Measurements from ENCODE around the gene FRK. TPM values are rescaled to one million over a fixed set of nuclear protein-coding genes. Genes with fewer than 3 reads are reported as not detected.

FRK gene
- polyA plus RNA-seq, 3 donors: not detected

DNA sequence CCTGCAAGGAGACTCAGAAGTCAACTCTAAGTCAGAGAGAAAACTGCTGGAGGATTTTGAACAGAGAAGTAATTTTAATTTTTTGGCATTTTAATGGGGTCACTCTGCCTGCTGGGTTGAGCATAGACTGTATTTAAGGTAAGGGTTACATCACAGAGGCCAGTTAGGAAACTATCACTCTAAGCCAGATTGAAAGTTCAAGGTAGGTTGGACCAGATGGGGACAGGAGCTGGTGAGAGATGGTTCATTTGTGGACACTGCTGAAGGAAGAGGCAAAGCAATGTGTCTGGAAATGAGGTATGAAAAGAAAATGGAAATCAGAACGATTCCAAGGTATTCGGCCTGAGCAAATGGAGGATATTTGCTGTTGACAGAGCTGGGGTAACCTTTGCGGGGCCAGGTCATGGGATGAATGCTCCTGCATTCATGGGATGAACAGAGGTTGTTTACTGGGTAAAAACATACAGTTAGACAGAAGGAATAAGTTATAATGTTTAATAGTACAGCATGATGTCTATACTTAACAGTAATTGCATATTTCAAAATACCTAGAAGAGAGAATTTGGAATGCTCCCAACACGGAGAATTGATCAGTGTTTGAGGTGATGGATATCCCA lies 26.9 kb downstream of the FRK start:
- Histone ChIP-seq H2AFZ (ENCODE audit: insufficient read depth, low read depth, low read length, poor library complexity, severe bottlenecking) (no peak overlapping the region), H3K9ac (ENCODE audit: insufficient read depth, low read length, poor library complexity, severe bottlenecking) (no peak overlapping the region), H3K9me3 (replicated peaks in 1 of 2; ENCODE audit: control insufficient read depth in 1 of 2, insufficient read depth in 1 of 2, low read length in 2 of 2) (no peaks in the 10 kb centered on the region), H3K4me2 (replicated peaks; ENCODE audit: extremely low read depth, low read length, poor library complexity, severe bottlenecking) (no peak overlapping the region), H3K4me3 (replicated peaks in 1 of 3; ENCODE audit: low read depth in 2 of 3, low read length in 3 of 3) (no peak overlapping the region), H3K79me2 (ENCODE audit: insufficient read depth, low read length) (no peaks in the 10 kb centered on the region), H3K27me3 (ENCODE audit: control insufficient read depth in 2 of 2, insufficient read depth in 2 of 2, low read length in 2 of 2) (no peaks in the 10 kb centered on the region), H3K4me1 (ENCODE audit: control insufficient read depth in 1 of 2, insufficient read depth in 2 of 2, low read length in 2 of 2) (no peaks in the 10 kb centered on the region), H3K36me3 (replicated peaks in 1 of 2; ENCODE audit: control insufficient read depth in 1 of 2, insufficient read depth in 2 of 2, low read length in 2 of 2) (no peaks in the 10 kb centered on the region), H4K20me1 (ENCODE audit: insufficient read depth, low read length) (no peaks in the 10 kb centered on the region), H3K27ac (ENCODE audit: low read depth in 1 of 2, low read length in 2 of 2) (no peak overlapping the region)
- no peak for DNase-seq
- H3K27ac Mint-ChIP-seq: no peak overlapping the region
- TF ChIP-seq, protein P1, sequence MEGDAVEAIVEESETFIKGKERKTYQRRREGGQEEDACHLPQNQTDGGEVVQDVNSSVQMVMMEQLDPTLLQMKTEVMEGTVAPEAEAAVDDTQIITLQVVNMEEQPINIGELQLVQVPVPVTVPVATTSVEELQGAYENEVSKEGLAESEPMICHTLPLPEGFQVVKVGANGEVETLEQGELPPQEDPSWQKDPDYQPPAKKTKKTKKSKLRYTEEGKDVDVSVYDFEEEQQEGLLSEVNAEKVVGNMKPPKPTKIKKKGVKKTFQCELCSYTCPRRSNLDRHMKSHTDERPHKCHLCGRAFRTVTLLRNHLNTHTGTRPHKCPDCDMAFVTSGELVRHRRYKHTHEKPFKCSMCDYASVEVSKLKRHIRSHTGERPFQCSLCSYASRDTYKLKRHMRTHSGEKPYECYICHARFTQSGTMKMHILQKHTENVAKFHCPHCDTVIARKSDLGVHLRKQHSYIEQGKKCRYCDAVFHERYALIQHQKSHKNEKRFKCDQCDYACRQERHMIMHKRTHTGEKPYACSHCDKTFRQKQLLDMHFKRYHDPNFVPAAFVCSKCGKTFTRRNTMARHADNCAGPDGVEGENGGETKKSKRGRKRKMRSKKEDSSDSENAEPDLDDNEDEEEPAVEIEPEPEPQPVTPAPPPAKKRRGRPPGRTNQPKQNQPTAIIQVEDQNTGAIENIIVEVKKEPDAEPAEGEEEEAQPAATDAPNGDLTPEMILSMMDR (IDR thresholded peaks at IDR 0.05): no peak
- intact Hi-C loops (cut with micrococcal nuclease): no loop called here
- no peak overlapping the region for H3K4me3 Mint-ChIP-seq
- H3K9me3 Mint-ChIP-seq: peaks cover 0 to 2% (median 0%) of the 10 kb centered on the region in 7 donors
- no peaks in the 10 kb centered on the region for H3K4me1 Mint-ChIP-seq
- 67% methylated on average over 3 of the region's 4 CpGs for WGBS (ENCODE audit: insufficient coverage)
- no peaks in the 10 kb centered on the region for H3K36me3 Mint-ChIP-seq
- H3K27me3 Mint-ChIP-seq (ENCODE audit: low read depth in 3 of 3): peaks cover 1 to 6% (median 1%) of the 10 kb centered on the region in 3 donors

DNA sequence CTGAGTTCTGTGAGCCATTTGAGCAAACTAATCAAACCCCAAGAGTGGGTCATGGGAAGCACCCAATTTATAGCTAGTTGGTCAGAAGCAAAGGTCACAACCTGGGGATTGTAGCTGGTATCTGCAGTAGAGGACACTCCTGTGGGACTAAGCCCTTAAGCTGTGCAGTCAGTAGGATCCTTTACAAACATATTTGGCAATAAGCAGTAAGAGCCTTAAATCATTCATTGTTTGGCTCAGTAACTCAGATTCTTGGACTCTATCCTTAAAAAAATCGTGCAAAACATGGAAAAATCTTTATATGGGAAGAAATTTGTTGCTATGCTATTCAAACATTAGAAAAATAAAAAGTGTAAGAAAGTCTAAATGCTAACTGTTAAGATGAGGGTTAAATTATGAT lies 29.9 kb downstream of the FRK start:
- no peaks in the 10 kb centered on the region for H4K20me1 ChIP-seq (ENCODE audit: insufficient read depth, low read length)
- no peak overlapping the region for H3K27ac Mint-ChIP-seq
- no peaks in the 10 kb centered on the region for H3K4me1 Mint-ChIP-seq
- no peak overlapping the region for H2AFZ ChIP-seq (ENCODE audit: insufficient read depth, low read depth, low read length, poor library complexity, severe bottlenecking)
- no peak overlapping the region for H3K9ac ChIP-seq (ENCODE audit: insufficient read depth, low read length, poor library complexity, severe bottlenecking)
- H3K27ac ChIP-seq (ENCODE audit: low read depth in 1 of 2, low read length in 2 of 2): no peak overlapping the region
- H3K4me2 ChIP-seq (replicated peaks; ENCODE audit: extremely low read depth, low read length, poor library complexity, severe bottlenecking): no peak overlapping the region
- no peaks in the 10 kb centered on the region for H3K36me3 ChIP-seq (replicated peaks in 1 of 2; ENCODE audit: control insufficient read depth in 1 of 2, insufficient read depth in 2 of 2, low read length in 2 of 2)
- no peak overlapping the region for H3K4me3 ChIP-seq (replicated peaks in 1 of 3; ENCODE audit: low read depth in 2 of 3, low read length in 3 of 3)
- intact Hi-C loops (cut with micrococcal nuclease): no loop called here
- no peaks in the 10 kb centered on the region for H3K4me1 ChIP-seq (ENCODE audit: control insufficient read depth in 1 of 2, insufficient read depth in 2 of 2, low read length in 2 of 2)
- H3K4me3 Mint-ChIP-seq: no peak overlapping the region
- no peak for DNase-seq
- TF ChIP-seq, protein P1 (IDR thresholded peaks at IDR 0.05): no peak
- no peaks in the 10 kb centered on the region for H3K27me3 ChIP-seq (ENCODE audit: control insufficient read depth in 2 of 2, insufficient read depth in 2 of 2, low read length in 2 of 2)
- no peaks in the 10 kb centered on the region for H3K79me2 ChIP-seq (ENCODE audit: insufficient read depth, low read length)
- no CpG with 5 or more reads among the region's 1 CpG for WGBS (ENCODE audit: insufficient coverage)
- peaks cover 0 to 4% (median 0%) of the 10 kb centered on the region in 7 donors for H3K9me3 Mint-ChIP-seq
- H3K27me3 Mint-ChIP-seq (ENCODE audit: low read depth in 3 of 3): peaks cover 0 to 3% (median 1%) of the 10 kb centered on the region in 3 donors
- no peaks in the 10 kb centered on the region for H3K9me3 ChIP-seq (replicated peaks in 1 of 2; ENCODE audit: control insufficient read depth in 1 of 2, insufficient read depth in 1 of 2, low read length in 2 of 2)
- H3K36me3 Mint-ChIP-seq: no peaks in the 10 kb centered on the region
